ENCODE data around the gene LEKR1. TPM values are rescaled to one million over a fixed set of nuclear protein-coding genes. Genes with fewer than 3 reads are reported as not detected.

LEKR1 gene
- total and polyA plus RNA-seq, 2 donors (not counting 3 experiments of a cell fraction or from before 2014, with no cell fraction given): 0.07 to 0.64 TPM

DNA sequence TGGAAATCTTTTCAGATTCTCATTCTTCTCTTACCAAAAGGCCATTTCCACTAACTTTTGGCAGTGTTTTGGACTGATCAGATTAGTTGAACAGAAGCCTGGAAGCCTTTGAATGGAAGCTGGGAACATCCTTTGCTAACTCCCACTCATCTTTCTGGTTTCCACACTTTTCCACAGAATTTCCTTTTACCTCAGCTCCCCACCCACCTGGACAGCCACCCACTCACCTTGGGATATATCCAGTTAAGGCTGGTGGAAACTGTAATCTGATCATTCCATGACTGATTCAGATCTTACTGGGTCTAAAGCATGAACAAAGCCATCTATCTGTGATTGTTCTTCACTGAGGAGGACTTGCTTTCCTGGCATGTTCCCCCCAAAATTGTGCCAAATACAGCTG, 214.3 kb downstream of the LEKR1 start:
- FAIRE-seq (no peak), DNase-seq (ENCODE audit: low read depth, low spot score) (no peak)
- Histone ChIP-seq H3K4me2 (ENCODE audit: insufficient read depth, low read length) (no peak overlapping the region), H3K9ac (replicated peaks; ENCODE audit: extremely low read depth, insufficient read depth, low read length) (no peak overlapping the region), H2AFZ (ENCODE audit: low read depth, low read length) (no peak overlapping the region), H3K27ac (ENCODE audit: insufficient read depth, low read depth, low read length) (no peak overlapping the region), H3K4me1 (ENCODE audit: control insufficient read depth, extremely low read depth, insufficient read depth, low read length) (no peaks in the 10 kb centered on the region), H3K9me3 (replicated peaks; ENCODE audit: control insufficient read depth, insufficient read depth, low read length) (no peaks in the 10 kb centered on the region), H3K79me2 (ENCODE audit: control insufficient read depth, insufficient read depth, low read length) (no peaks in the 10 kb centered on the region), H3K4me3 (replicated peaks in 1 of 3; ENCODE audit: insufficient read depth in 1 of 3, low read depth in 1 of 3, low read length in 3 of 3) (no peak overlapping the region), H3K27me3 (ENCODE audit: control insufficient read depth in 2 of 2, insufficient read depth in 2 of 2, low read length in 2 of 2) (peaks cover 3 to 4% of the 10 kb centered on the region in 2 experiments), H3K9me1 (replicated peaks; ENCODE audit: control insufficient read depth, extremely low read depth, insufficient read depth, low read length) (no peaks in the 10 kb centered on the region), H4K20me1 (replicated peaks; ENCODE audit: control insufficient read depth, extremely low read depth, insufficient read depth, low read length) (no peaks in the 10 kb centered on the region), H3K36me3 (ENCODE audit: control insufficient read depth in 2 of 2, extremely low read depth in 1 of 2, insufficient read depth in 2 of 2, low read length in 2 of 2) (no peaks in the 10 kb centered on the region)
- POLR2A ChIA-PET: no interaction called here
- CTCF ChIA-PET: no interaction called here
- BruUV-seq (replicated peaks): no TSS peak
- TF ChIP-seq EZH2 (IDR thresholded peaks at IDR 0.05; ENCODE audit: borderline replicate concordance, low read depth, low read length, severe bottlenecking) (no peak), POLR2AphosphoS5 (IDR thresholded peaks at IDR 0.05; ENCODE audit: insufficient read depth, low read depth, low read length) (no peak), MYC (IDR thresholded peaks at IDR 0.05; ENCODE audit: low read depth, low read length) (no peak), POLR2A (IDR thresholded peaks at IDR 0.05; ENCODE audit: low read depth, low read length) (no peak)
- TF ChIP-seq, protein P1, sequence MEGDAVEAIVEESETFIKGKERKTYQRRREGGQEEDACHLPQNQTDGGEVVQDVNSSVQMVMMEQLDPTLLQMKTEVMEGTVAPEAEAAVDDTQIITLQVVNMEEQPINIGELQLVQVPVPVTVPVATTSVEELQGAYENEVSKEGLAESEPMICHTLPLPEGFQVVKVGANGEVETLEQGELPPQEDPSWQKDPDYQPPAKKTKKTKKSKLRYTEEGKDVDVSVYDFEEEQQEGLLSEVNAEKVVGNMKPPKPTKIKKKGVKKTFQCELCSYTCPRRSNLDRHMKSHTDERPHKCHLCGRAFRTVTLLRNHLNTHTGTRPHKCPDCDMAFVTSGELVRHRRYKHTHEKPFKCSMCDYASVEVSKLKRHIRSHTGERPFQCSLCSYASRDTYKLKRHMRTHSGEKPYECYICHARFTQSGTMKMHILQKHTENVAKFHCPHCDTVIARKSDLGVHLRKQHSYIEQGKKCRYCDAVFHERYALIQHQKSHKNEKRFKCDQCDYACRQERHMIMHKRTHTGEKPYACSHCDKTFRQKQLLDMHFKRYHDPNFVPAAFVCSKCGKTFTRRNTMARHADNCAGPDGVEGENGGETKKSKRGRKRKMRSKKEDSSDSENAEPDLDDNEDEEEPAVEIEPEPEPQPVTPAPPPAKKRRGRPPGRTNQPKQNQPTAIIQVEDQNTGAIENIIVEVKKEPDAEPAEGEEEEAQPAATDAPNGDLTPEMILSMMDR (IDR thresholded peaks at IDR 0.05; ENCODE audit: extremely low read depth in 1 of 2, insufficient read depth in 1 of 2, low read depth in 1 of 2, low read length in 2 of 2): no peak
- dilution Hi-C loops (cut with MboI; ENCODE audit: extremely low pct_ligation_motif_present, low sequenced_read_pairs): no loop called here
- intact Hi-C loops (cut with micrococcal nuclease): no loop called here

DNA sequence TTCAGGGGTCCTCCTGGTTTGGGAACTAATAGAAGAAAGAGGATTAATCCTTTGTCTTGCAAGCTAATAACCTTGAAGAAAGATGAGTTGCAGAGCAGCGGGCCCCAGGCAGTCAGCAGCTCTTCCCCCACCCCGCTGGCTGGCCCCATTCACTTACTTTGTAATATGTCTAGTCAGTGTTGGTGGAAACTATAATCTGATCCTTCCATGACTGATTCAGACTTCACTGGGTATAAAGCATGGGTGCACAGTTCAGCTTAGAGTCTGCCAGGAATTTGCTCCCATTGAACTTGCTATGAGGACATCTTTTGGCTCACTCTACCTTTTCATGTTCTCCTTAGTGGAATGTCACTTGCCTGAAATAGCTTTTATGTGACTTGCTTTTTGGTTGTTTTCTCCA, 216.1 kb downstream of the LEKR1 start:
- intact Hi-C loops (cut with micrococcal nuclease) (no loop called here), dilution Hi-C loops (cut with MboI; ENCODE audit: extremely low pct_ligation_motif_present, low sequenced_read_pairs) (no loop called here)
- no peak overlapping the region for H3K4me2 ChIP-seq (ENCODE audit: insufficient read depth, low read length)
- no peaks in the 10 kb centered on the region for H3K36me3 ChIP-seq (ENCODE audit: control insufficient read depth in 2 of 2, extremely low read depth in 1 of 2, insufficient read depth in 2 of 2, low read length in 2 of 2)
- H3K9me3 ChIP-seq (replicated peaks; ENCODE audit: control insufficient read depth, insufficient read depth, low read length): no peaks in the 10 kb centered on the region
- H3K9me1 ChIP-seq (replicated peaks; ENCODE audit: control insufficient read depth, extremely low read depth, insufficient read depth, low read length): no peaks in the 10 kb centered on the region
- H3K79me2 ChIP-seq (ENCODE audit: control insufficient read depth, insufficient read depth, low read length): no peaks in the 10 kb centered on the region
- H4K20me1 ChIP-seq (replicated peaks; ENCODE audit: control insufficient read depth, extremely low read depth, insufficient read depth, low read length): no peaks in the 10 kb centered on the region
- no peak overlapping the region for H2AFZ ChIP-seq (ENCODE audit: low read depth, low read length)
- FAIRE-seq (no peak), DNase-seq (ENCODE audit: low read depth, low spot score) (no peak)
- peaks cover 4 to 7% of the 10 kb centered on the region in 2 experiments for H3K27me3 ChIP-seq (ENCODE audit: control insufficient read depth in 2 of 2, insufficient read depth in 2 of 2, low read length in 2 of 2)
- no peaks in the 10 kb centered on the region for H3K4me1 ChIP-seq (ENCODE audit: control insufficient read depth, extremely low read depth, insufficient read depth, low read length)
- BruUV-seq (replicated peaks): no TSS peak
- TF ChIP-seq, protein P2, sequence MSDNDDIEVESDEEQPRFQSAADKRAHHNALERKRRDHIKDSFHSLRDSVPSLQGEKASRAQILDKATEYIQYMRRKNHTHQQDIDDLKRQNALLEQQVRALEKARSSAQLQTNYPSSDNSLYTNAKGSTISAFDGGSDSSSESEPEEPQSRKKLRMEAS (IDR thresholded peaks at IDR 0.05; ENCODE audit: insufficient read depth, insufficient read length): no peak
- ChIA-PET POLR2A (no interaction called here), CTCF (interaction anchor here (1.1 kb wide), 1 partner anchor 9 kb away, joined by 3 read pairs; no protein-coding TSS in a partner anchor)
- H3K4me3 ChIP-seq (replicated peaks in 1 of 3; ENCODE audit: insufficient read depth in 1 of 3, low read depth in 1 of 3, low read length in 3 of 3): no peak overlapping the region
- no peak overlapping the region for H3K27ac ChIP-seq (ENCODE audit: insufficient read depth, low read depth, low read length)
- no peak overlapping the region for H3K9ac ChIP-seq (replicated peaks; ENCODE audit: extremely low read depth, insufficient read depth, low read length)

Measured in endothelial cell of umbilical vein (primary cell).